NCI-H2196 (cell line): ENCODE measurements around the gene RBMS2.

Experiments used
- DNase-seq: peaks from one replicate; lab custom pipeline; 2025; ENCODE audit not compliant: unreplicated experiment; lab: John Stamatoyannopoulos, UW

RBMS2 gene

GRCh38 chr12:56581418-56582145 is 60.0 kb downstream of the RBMS2 start:
- DNase-seq, result no peak

DNA sequence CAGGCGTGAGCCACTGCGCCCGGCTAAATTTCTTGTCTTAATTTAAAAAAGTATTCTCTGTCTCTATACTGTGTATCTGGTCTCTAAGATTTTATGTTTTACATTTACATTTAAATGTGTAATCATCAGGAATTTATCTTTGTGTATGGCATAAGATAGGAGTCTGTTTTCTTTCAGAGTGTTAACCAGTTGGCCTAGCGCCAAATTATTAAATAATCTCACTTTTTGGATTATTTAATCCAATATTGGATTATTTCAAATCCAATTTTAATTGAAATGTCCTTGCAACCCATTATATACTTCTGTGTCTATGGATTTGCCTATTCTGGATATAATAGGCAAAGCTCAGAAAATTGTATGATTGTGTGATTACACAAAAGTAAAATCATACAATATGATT is 63.5 kb downstream of the RBMS2 start:
- DNase-seq, result no peak

DNA sequence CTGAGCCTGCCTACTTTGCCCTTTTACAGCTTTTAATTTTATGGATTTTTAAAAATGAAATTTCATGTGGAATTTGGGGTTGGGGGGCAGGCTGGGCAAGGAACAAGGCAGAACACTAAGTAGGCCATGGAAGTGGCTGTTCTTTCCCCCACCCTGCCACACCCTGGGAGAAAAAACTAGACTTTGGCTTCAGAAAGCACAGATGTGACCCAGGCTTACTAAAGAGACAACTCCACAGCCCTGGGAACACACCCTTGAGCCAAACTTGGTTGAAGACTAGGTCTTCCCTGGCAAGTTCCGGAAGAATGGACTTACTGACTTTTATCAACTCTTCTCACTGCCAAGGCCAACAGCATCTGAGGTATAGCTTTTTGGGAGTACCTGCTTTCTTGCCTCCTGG is 68.2 kb downstream of the RBMS2 start:
- DNase-seq, result no peak

DNA sequence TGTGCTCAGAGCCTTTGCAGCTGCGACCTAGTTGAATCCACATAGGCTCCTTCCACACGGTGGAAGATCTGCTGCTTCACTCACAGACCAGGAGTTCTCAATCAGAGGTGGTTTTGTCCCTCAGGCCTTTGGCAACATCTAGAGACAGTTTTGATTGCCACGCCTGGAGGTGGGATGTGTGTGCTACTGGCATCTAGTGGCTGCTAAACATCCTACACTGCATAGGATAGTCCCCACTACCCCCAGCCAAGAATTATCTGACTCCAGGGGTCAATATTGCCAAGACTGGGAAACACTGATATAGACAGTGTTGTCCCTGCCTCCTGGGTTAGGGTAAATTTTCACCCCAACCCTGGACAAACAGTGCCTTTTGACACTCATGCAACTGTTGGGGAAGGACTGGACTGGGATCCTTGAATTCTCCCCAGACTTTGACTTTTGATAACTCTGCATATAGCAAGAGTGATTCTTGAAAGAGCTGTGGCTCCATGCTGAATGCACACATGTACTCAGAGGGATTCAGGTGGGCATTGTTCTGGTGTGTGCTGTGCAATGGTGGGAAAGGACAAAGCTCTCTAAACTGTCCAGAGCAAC is 68.7 kb downstream of the RBMS2 start:
- DNase-seq, result peak; percentile 27

DNA sequence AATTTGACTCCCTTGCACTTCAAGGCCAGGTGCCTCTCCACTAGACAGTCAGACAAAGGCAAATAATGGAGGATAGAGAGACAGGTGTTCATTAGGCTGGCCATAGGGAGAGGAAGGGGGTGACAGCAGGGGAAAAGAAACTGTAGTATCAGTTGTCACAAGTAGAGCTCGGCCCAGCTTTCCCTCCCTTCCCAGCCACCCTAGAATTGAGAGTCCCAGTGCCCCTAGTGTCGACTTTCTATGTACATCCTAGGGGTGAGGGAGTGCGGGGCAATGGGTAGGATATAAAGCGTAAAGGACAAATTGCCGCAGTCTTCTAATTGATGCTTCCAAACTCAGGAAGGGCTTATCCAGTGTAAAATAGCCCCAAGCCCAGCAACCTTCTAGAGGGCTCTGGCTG is 69.5 kb downstream of the RBMS2 start:
- DNase-seq, result peak; percentile 66

DNA sequence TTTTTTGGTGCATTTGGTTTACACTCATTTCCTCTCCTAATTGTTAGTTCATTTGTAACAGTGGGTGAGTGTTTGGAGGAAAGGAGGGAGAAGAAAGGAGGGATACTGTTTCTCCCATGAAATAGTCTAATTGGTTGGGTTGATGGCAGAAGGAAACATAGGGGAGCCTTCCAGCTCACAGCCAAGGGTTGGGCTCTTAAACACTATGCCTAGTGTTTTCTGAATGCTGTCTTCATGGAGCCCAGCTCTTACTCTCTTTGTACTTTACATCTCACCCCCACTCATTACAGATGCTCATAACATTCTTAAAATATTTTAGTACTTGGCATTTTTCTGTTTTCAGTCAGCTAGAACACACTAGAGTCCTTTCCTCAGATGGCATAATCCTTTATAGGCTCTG is 70.3 kb downstream of the RBMS2 start:
- no peak for DNase-seq

- DNase-seq, result peak; percentile 68
Observed at GRCh38 chr12:56593909-56594621, 72.4 kb downstream of the RBMS2 start.

GRCh38 chr12:56596815-56597214 is 75.2 kb downstream of the RBMS2 start:
- no peak for DNase-seq

- no peak for DNase-seq
Observed at GRCh38 chr12:56599041-56599440, 77.4 kb downstream of the RBMS2 start.

GRCh38 chr12:56599797-56600196 is 78.2 kb downstream of the RBMS2 start:
- no peak for DNase-seq

- DNase-seq, result no peak
Observed at GRCh38 chr12:56600753-56601152, 79.1 kb downstream of the RBMS2 start.

- no peak for DNase-seq
Observed at GRCh38 chr12:56601503-56601902, 79.9 kb downstream of the RBMS2 start.

DNA sequence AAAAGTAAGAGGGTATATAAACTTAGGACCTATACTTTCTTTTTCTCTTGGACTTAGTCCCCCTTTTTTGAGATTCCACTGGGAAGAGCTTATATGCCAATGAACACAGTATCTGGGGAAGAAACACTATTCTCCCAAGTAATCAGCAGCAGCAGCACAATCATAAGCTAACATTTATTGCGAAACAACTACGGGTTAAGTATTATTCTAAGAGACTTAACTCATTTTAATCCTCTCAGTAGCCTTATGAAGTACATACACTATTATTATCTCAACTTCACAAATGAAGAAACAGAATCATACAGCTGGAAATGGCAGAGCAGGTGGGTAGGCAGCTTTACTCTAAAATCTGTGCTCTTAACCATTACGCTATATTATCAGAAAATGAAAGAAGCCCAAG is 80.6 kb downstream of the RBMS2 start:
- DNase-seq, result no peak

GRCh38 chr12:56604355-56604754 is 82.7 kb downstream of the RBMS2 start:
- no peak for DNase-seq

DNA sequence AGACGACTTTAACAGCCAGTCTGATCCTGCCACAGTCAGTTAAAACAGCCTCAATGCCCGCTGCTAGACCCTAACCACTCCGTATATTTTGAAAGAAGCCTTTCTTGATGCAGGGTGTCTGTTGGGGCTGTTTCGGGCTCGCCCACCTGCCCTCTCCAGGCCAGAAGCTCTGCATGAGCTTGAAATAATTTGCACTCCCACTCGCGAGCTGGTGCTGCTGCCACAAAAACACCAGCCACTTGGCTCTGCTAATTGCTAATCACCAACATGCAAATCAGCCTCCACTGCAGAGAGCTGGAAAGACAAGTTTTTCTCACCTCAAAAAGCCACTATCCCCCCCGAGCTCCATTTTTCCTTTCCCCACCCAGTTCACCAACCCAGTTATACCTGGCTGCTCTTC is 93.0 kb downstream of the RBMS2 start:
- DNase-seq, result no peak

DNA sequence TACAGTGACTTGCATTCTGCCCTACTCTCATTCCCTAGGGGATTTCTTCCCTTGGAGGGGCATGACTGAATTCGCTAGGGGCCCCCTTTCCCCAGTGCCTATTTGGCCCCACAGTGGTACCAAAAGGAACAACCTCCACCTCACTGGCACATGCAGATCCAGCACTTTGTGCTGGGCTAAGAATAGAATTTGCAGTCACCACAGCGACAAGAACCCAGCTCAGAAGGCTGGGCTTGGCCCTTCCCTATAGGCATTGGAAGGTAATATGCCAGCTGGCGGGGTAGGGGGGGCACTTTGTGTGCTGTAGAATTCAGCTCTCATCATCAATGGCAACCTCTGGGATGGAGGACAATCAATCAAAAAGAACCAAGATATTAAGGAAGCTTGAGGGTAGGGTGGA is 94.6 kb downstream of the RBMS2 start:
- DNase-seq, result no peak

DNA sequence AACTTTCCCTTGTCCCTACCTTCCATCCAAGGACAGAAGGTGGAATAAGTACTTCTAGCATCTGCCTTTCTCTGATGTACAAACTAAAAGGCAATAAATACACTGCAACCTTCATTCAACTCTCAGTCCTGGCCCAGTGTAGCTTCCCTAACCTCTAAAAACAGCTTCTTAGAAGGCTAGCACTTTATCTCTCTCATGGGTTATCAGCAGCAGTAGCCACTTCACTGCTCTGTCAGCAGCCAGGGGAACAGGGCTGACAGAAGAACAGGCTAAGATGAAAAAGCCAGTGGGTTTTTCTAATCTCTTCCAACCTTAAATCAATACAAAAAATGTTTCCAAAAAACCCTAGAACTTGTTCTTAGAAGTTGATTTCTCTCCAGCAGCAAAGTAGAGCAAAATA is 95.3 kb downstream of the RBMS2 start:
- no peak for DNase-seq

- no peak for DNase-seq
Observed at GRCh38 chr12:56622535-56622934, 100.9 kb downstream of the RBMS2 start.

- no peak for DNase-seq
Observed at GRCh38 chr12:56626701-56627100, 105.1 kb downstream of the RBMS2 start.

DNA sequence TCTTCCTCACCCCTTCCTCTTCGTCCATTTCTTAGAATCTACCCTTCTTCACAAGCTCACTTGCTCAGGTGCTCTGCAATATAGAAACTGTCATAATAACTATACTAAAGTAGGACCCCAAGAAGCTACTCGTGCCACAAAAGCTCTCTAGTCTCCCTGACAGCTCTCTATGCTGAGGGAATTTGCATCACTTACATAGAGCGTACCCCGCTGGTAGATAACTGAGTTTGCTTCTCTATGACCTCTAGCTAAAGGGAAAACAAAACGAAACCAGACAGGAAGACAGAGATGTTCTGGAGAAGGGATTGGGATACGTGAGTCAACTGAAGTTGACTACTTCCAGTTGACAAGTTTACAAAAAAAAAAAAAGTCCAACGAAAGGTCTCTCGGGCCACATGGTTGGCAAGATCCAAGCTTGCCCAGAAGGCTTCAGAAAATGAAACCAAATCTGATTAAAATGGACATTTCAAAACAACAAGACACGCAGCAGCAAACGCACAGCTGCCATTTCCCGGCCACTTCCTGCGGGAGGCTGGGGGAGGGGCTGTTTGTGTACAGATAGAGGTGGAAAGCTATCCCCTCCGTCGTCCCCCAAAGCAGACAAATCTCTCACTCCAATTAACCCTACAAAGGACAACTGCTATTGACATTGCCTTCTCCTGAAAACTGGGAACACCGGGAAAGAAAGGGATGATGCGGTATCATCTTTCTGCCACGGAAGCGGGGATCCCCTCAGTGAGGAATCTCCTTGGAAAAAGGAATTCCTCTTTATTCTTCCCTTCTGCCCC is 107.2 kb downstream of the RBMS2 start:
- DNase-seq, result peak; percentile 38

- DNase-seq, result no peak
Observed at GRCh38 chr12:56629459-56630179, 108.0 kb downstream of the RBMS2 start.
